RWPE1 (cell line): ENCODE results near the gene ZNF428.

Source experiments
- CTCF ChIA-PET: fragments of 350-600 bp; sonication (Branson Sonifier 250); formaldehyde crosslinking; extraction: SDS; loops from one replicate; lab custom pipeline; 2021; lab: Yijun Ruan, JAX
- POLR2A ChIA-PET: fragments of 400-600 bp; formaldehyde crosslinking; extraction: SDS; loops from one replicate; lab custom pipeline; 2020; ENCODE audit warnings: antibody characterized with exemption; ENCODE audit not compliant: low non-redundant PET; lab: Yijun Ruan, JAX
- DNase-seq: peaks from one replicate; pipeline ENCODE4 v3.0.0; 2012; ENCODE audit warnings: low spot score
- H3K27ac ChIP-seq: fragments of 450-650 bp; 2 replicates; pipeline ENCODE4 v1.5.1; 2017
- TF ChIP-seq, protein P1 (sequence below): fragments of 450-650 bp; conservative IDR thresholded peaks from 2 replicates; pipeline ENCODE4 v1.5.1; 2017; ENCODE audit warnings: low read depth, mild to moderate bottlenecking

The ZNF428 gene

DNA sequence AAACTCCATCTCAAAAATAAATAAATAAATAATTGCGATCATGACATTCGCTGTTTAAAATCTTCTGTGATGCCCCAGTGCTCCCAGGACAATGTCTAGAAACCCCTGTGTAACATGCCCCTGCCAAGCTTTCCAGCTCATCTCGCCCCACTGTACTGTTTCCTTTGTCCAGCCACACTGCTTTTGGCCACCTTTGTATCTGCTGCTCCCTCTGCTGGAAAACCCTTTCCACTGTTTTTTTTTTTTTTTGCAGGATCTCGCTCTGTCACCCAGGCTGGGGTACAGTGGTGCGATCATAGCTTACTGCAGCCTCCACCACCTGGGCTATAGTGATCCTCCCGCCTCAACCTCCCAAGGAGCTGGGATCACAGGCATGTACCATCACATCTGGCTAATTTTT, 43.1 kb upstream of the ZNF428 start:
- POLR2A ChIA-PET, result interaction anchor here (0.7 kb wide), 1 partner anchor 135 kb away, joined by 3 read pairs; no protein-coding TSS in a partner anchor
- H3K27ac ChIP-seq, result no peak overlapping the region
- TF ChIP-seq, protein P1, sequence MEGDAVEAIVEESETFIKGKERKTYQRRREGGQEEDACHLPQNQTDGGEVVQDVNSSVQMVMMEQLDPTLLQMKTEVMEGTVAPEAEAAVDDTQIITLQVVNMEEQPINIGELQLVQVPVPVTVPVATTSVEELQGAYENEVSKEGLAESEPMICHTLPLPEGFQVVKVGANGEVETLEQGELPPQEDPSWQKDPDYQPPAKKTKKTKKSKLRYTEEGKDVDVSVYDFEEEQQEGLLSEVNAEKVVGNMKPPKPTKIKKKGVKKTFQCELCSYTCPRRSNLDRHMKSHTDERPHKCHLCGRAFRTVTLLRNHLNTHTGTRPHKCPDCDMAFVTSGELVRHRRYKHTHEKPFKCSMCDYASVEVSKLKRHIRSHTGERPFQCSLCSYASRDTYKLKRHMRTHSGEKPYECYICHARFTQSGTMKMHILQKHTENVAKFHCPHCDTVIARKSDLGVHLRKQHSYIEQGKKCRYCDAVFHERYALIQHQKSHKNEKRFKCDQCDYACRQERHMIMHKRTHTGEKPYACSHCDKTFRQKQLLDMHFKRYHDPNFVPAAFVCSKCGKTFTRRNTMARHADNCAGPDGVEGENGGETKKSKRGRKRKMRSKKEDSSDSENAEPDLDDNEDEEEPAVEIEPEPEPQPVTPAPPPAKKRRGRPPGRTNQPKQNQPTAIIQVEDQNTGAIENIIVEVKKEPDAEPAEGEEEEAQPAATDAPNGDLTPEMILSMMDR, result 0 out of 2 replicates have a peak, but pooled peaks have one; percentile 9
- no peak for DNase-seq
- CTCF ChIA-PET, result interaction anchor here (0.6 kb wide), 1 partner anchor 10 kb away, joined by 3 read pairs; no protein-coding TSS in a partner anchor

DNA sequence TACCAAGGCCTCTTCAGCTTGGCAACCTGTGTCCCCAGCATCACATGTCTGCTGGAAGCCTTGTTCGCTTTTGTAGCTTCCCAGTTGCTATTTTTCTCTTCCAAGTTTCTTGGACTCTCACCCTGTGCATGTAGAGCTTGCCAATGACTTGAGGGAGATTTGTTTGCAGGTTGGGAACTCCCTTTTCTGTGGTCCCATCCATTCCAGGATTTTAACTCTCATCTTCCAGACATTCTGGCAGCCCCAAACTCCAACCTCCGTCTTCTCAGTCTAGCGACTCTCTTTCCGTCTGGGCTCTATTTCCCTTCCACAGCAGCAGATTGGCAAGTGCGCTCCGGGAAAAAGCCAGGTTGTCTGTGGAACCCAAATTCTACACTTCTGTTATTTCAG, 41.5 kb upstream of the ZNF428 start:
- ChIA-PET CTCF (no interaction called here), POLR2A (no interaction called here)
- no peak for DNase-seq

DNA sequence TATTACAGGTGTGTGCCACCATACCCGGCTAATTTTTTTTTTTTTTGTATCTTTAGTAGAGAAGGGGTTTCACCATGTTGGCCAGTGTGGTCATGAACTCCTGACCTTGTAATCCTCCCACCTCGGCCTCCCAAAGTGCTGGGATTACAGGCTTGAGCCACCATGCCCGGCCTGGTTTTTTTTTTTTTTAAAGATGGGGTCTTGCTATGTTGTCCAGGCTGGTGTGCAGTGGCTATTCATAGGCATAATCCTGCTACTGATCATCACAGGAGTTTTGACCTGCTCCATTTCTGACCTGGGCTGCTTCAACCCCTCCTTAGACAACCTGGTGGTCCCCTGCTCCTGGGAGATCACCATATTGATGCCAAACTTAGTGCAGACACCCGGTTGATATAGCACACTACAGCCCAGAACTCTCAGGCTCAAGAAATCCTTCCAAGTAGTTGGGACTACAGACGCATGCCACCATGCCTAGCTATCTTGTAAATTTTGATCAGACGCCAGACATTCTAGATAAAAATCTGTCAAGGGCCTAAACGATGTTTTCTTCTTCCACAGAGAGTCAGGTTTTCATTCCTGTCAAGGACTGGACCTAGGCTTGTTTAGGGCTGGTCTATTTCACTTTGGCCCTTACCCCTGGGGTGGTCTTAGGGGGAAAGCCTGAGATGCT, 41.0 kb upstream of the ZNF428 start:
- H3K27ac ChIP-seq, result no peak overlapping the region
- CTCF ChIA-PET, result no interaction called here
- TF ChIP-seq, protein P1, result no peak
- no peak for DNase-seq
- POLR2A ChIA-PET, result no interaction called here

More for the DNA sequence above, 41.5 kb upstream of the ZNF428 start:
- H3K27ac ChIP-seq, result no peak overlapping the region
- TF ChIP-seq, protein P1, result no peak

DNA sequence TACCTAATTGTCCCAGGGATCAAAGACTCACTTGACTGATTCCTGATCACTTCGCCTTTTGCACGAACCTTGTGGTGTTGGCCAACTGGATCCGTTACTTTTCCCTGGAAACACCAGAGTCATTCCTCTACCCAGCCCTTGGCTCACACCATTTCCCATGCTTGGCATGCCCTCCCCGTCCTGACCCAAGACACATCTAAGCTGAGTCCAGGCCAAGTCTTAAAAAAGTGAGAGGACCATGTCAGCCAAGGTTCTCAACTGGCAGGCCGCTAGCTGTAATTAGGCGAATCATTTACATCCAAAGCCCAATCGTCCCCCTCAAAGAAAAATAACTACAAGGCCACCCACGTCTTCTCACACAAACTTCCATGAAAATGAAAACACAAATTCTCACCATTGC, 39.1 kb upstream of the ZNF428 start:
- POLR2A ChIA-PET, result no interaction called here
- TF ChIP-seq, protein P1, result no peak
- CTCF ChIA-PET, result interaction anchor here (0.8 kb wide), 1 partner anchor 61 kb away, joined by 3 read pairs; no protein-coding TSS in a partner anchor
- no peak for DNase-seq
- no peak overlapping the region for H3K27ac ChIP-seq

DNA sequence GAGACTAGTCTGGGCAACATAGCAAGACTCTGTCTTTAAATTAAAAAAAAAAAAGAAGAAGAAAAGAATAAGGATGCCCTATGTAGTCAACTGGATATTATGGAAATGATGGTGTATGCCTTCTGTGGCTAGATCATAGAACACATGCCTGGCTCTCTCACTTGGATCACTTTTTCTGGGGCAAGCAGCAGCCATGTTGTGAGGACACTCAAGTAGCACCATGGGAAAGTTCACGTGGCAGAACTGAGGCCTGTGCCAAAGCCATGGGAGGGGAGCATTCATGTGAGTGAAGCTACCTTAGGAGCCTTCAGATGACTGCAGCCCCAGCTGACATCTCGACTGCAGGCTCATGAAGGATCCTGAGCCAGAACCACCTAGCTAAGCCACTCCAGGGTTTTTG, 38.6 kb upstream of the ZNF428 start:
- no peak for DNase-seq
- TF ChIP-seq, protein P1, result no peak
- CTCF ChIA-PET, result no interaction called here
- H3K27ac ChIP-seq, result no peak overlapping the region
- POLR2A ChIA-PET, result no interaction called here

DNA sequence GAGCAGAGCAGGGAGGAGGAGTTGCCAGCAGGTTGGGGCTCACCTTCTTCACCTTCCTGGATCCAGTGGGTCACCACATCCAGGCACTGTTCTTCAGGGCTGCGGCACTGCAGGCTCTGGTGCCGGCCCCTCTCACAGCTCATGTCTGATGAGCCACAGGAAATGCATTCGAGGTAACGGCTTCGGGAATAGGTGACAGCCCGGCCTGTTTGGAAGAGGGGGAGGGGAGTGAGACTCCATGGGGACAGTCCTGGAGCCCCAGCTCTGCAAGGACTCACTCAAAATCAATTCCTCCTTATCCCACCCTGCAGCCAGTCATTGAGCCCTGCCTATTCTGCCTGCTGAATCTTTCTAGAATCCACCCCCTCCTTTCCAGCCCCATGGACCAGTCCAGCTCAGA, 37.0 kb upstream of the ZNF428 start:
- TF ChIP-seq, protein P1, result no peak
- DNase-seq, result no peak
- ChIA-PET POLR2A (no interaction called here), CTCF (no interaction called here)
- H3K27ac ChIP-seq, result no peak overlapping the region
